GM18499 (cell line): ENCODE results near the gene HPS4.
"Not testable (repeated sequence)": the region's sequence is repeated elsewhere in the genome, so short reads cannot be mapped to it uniquely, and the experiment has no call there.

Experiments used
- ATAC-seq: cut with Tn5 transposase; IDR thresholded peaks from one replicate; pipeline ENCODE4 v1.9.1; 2021; ENCODE audit warnings: moderate number of reproducible peaks; ENCODE audit not compliant: insufficient read depth, unreplicated experiment

The HPS4 gene

GRCh38 chr22:26483439-26484359 is at the start of gene HPS4, which contains the start of gene SRRD:
Gene HPS4, minus strand, starts transcription at chr22:26483783. Its CDS starts 2,021 bp downstream, at chr22:26481762.
Gene SRRD, plus strand, starts transcription at chr22:26483877. Its CDS starts 14 bp downstream, at chr22:26483891.
- no peak for ATAC-seq

DNA sequence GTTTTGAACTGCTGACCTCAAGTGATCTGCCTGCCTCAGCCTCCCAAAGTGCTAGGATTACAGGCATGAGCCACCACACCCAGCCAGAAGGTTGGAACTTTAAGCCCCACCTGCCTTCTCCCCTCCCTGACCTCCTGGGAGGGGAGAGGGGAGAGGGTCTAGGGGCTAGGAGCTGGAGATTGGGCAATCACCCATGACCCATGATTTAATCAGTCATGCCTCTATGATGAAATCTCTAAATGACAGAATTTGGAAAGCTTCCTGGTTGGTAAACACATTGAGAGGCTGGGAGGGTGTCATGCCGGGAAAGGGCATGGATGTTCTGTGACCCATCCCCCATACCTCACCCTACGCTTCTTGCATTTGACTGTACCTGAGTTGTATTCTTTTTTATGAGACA is 45.8 kb upstream of the HPS4 start:
- no peak for ATAC-seq

GRCh38 chr22:26528518-26528917 is 44.9 kb upstream of the HPS4 start:
- not testable (repeated sequence) for ATAC-seq

DNA sequence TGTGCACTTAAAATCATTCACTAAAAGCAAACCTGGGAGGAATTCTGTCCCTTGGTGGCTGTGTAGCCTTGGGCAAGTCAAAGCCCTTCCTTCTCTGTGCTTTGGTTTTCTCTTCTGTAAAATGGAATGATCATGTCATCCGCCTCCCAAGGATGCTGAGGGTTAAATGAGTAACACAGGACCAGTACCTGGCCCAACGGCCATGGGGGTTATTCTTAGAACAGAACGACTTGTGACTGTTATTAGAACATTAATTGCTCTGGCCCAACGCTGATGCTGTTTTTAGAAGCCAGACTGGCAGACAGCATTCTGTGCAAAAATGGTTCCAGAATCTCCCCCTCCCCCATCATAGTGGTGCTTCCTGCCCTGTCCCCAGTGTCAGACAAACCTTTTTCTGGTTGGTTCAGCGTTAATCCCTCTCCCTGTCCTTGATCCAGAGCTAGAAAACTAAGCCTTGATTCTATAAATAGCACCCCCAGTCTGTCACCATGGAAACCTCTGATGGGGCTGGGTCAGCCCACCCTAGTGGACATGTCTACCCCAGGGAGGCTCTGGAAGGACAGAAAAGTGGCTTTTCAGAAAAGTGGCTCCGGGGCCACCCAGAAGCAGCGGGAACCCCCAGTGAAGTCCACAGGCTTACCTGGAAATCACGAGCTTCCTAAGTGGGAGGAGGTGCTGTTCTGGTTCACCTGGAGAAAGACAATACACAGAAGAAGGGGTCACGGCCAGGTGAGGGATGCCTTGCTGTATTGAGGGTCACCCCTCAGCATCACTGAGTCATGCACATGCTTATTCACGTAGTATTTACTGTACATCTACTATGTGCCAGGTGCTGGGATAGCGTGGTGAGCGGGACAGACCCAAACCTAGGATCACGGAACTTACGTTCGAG is 44.2 kb upstream of the HPS4 start:
- ATAC-seq = no peak

GRCh38 chr22:26527167-26527566 is 43.6 kb upstream of the HPS4 start:
- no peak for ATAC-seq

DNA sequence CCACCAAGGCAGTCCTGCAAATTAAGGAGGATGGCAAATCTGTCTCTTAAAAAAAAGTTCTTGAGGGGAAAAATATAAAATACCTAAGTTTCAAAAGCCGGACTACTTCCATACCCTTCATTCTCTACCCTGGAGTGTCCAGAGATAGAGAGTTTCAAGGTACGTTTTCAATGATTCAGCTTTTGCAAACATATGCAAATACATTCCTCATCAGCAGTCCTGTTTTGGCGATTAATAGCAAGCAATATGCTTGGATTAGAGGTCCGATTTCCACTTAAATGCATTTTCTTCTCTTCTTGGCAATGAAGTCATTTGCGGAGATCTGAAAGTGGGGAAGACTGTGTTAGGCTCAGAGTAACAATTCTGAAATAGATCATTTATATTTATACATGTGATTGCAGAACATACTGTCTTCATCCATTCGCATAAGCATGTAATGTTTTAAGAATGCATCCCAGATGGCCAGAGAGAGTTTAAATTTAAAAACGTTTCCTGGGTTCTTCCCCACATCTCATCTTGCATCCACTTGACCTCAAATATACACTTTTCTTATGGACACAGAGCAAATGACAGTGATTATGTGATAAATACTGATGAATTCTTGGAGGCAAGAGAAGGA is 42.5 kb upstream of the HPS4 start:
- no peak for ATAC-seq

GRCh38 chr22:26524870-26525269 is 41.3 kb upstream of the HPS4 start:
- no peak for ATAC-seq

- ATAC-seq = no peak
These were observed 39.0 kb upstream of the HPS4 start for GRCh38 chr22:26522592-26522991.

- no peak for ATAC-seq
These were observed 38.4 kb upstream of the HPS4 start for GRCh38 chr22:26522012-26522411.

DNA sequence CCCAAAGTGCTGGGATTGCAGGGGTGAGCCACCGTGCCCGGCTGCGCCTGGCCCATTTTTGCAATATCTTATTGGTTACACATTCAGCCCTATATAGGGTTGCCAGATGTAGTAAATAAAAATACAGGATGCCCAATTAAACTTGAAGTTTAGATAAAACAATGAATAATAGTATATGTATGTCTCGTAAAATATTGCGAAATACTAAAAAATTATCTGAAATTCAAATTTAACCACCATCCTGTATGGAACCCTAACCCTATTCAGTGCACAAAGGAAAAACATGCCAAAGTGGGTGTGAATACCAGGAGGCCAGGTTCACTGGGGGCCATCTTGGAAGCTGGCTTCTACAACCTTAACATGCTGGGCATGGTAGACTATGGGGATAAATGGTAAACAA is 33.8 kb upstream of the HPS4 start:
- ATAC-seq = no peak

DNA sequence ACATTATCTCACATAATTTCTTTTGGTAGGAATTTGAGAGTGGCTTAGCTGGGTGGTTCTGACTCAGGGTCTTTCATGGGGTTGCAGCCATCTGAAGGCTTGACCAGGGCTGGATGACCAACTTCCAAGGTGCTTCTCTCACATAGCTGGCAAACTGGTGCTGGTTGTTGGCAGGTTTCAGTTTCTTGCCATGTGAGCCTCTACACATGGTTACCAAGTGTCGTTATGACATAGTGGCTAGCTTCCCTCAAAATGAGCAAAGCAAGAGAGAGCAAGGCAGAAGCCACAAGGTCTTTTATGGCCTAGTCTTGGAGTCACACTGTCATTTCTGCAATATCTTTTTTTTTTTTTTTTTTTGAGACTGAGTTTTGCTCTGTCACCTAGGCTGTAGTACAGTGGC is 32.9 kb upstream of the HPS4 start:
- no peak for ATAC-seq

GRCh38 chr22:26515931-26516330 is 32.3 kb upstream of the HPS4 start:
- no peak for ATAC-seq

DNA sequence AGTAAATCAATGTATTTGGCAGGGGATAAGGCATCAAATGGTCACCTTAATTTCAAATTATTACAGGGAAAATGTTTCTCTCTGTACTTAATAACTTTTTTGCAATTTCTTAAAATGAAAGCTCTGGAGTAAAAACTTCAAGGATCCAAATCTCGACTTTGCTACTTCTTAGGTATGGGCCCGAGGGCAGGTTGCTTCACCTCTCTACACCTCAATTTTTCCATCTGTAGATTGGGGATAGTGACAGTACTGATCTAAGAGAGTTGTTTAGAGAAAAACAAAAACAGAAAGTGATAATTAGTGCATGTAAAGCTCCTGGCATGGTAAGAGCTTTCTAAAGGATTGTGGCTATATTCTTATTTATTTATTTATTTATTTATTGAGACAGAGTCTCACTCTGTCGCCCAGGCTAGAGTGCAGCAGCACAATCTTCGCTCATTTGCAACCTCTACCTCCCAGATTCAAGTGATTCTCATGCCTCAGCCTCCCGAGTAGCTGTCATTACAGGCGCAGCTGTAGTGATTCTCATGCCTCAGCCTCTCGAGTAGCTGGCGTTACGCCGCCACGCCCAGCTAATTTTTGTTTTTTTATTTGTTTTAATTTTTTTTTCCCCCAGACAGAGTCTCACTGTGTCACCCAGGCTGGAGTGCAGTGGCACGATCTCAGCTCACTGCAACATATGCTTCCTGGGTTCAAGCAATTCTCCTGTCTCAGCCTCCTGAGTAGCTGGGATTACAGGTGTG is 31.0 kb upstream of the HPS4 start:
- no peak for ATAC-seq

DNA sequence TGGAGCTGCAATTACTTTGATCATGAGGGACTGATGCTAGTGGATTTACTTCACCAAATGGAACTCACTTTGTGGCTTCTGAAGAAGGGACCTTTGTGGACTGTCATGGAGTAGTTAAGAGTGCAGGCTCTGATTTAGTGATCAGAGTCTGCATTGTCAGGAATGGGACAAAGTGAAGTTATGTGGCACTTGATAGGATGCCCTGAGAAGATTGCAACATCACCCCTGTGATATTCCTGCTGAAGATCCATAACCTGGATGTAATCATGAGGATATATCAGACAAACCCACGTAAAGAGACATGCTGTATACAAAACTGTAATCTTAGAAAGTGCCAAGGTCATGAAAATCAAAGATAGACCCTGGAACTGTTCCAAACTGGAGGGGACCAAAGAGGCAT is 30.3 kb upstream of the HPS4 start:
- ATAC-seq = no peak

DNA sequence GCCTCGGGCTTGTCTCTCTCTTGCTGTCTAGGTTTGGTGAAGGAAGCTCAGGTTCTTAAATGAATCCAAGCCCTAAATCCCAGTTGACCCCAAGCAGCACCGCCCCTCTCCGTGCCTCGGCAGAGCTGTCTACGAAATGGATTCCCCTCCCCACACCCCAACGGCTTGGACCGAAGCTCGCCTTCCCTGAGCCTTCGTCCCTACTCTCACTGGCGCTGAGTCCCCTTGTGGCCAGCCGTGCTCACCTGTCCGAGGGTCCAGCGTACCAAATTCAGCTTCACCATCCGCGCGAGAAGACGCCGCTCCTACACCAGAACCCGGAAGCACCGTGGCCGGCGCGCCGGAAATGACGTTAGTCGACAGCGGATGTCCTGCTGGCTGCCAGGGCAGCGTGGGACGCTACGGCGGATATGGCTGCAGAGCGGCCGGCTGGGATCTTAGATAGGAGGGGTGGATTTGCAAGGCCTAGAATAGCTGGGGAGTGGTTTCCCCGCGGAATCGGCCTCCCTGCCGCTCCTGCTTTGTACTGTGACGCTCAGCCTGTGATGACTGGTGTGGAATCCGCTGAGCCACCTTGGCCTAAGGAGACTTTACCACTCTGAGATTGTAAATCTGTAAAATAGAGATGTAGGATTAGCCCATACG is 28.7 kb upstream of the HPS4 start, which contains the start of gene TFIP11:
TSS of gene TFIP11 (minus strand) at position 325 of the 645 bp plus-strand sequence. CDS start 2,201 bp downstream, outside the sequence.
- ATAC-seq = peak; percentile 53

DNA sequence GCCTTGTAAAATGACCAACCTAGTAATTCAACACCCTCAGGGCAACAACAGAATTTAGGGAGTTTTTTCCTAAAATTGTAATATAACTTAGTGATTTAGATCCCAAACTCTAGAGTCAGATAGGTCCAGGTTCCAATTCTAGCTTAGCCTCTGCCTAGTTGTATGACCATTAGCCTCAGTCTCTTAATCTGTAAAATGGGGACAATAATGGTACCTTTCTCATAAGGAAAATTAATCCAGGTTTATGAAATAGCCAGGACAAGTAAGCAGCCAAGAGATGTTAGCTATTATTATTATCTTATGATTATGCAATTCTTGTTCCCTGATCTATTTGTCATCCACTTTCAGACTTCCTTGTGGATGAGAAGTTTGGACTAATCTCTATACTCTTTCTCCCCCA is 24.6 kb upstream of the HPS4 start:
- ATAC-seq = no peak

- no peak for ATAC-seq
These were observed 20.2 kb upstream of the HPS4 start for GRCh38 chr22:26503758-26504157.

DNA sequence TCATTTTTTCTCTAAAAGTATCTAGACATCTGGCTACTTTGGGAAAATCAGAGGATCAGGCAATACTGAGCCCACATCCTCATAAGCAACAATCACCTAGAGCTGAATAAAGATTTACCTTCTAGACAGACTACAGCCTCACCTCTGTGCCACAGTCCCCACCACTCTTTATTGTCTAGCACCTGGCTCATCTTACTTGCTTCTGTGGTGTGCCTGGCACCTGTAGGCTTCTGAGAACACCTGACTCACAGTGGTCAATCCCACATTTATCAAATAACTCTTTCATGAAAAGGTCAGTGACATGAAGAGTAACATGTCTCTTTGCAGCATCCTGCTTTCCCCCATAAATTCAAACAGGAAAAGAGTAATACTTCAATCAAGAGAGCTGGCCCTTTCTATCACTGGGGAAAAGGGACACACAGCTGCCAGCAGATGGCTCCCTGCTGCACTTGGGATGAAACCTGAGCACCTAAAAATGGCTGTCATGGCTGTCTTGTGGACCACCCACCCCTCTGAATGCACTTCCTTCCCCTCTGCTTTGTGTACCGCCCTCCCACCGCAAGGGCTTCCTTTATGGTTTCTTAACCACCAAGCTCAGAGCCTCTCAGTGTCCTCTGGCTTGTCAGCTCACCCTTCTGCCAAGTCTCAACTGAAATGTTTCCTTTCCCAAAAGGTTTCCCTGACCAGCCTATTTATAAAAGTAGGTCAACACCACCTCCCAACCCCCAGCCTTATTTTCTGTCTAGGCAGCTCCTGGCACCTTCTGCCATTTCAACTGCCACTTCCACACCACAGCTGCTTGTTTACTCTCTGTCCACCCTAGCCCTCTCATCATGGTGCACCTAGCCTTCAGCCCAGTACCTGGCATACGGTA is 19.3 kb upstream of the HPS4 start:
- no peak for ATAC-seq
